GM23338 (cell line): ENCODE measurements around the gene ENTREP3.

Experiments
- CREB1 ChIP-seq: fragments of 250-450 bp; sonication (Bioruptor Pico); IDR thresholded peaks from 2 replicates; pipeline ENCODE4 v1.5.0; 2020; ENCODE audit warnings: low read depth, mild to moderate bottlenecking, moderate library complexity
- EZH2 ChIP-seq: fragments of 200-600 bp; sonication (generic); IDR thresholded peaks from one replicate; pipeline ENCODE4 v1.8.0; 2017; ENCODE audit warnings: antibody characterized with exemption, mild to moderate bottlenecking, low read depth; ENCODE audit not compliant: unreplicated experiment
- EZH2phosphoT487 ChIP-seq: fragments of 200-600 bp; sonication (generic); IDR thresholded peaks from one replicate; pipeline ENCODE4 v1.8.1; 2018; ENCODE audit warnings: antibody characterized with exemption; ENCODE audit not compliant: unreplicated experiment
- JUNB ChIP-seq: IDR thresholded peaks from one replicate; pipeline ENCODE4 v1.6.1; 2016; ENCODE audit warnings: antibody characterized with exemption; ENCODE audit not compliant: unreplicated experiment
- POLR2AphosphoS5 ChIP-seq: IDR thresholded peaks from 2 replicates; pipeline ENCODE4 v1.6.1; 2016; ENCODE audit warnings: antibody characterized with exemption, low read depth
- ZNF331 ChIP-seq: fragments of 250-450 bp; sonication (Bioruptor Pico); IDR thresholded peaks from 2 replicates; pipeline ENCODE4 v1.5.0; 2020; ENCODE audit warnings: low read depth, mild to moderate bottlenecking, moderate library complexity
- TF ChIP-seq, protein P1 (sequence below), 2 experiments: fragments of 200-600 bp in 1 of 2; sonication (generic) in 1 of 2; conservative IDR thresholded peaks; 2 replicates each; pipeline versions ENCODE4 v1.5.1 to v1.6.1; 2016 to 2017; ENCODE audit warnings: antibody characterized with exemption in 2 of 2, low read depth in 2 of 2, mild to moderate bottlenecking in 2 of 2, moderate library complexity in 1 of 2
- TF ChIP-seq, protein P2 (sequence below): IDR thresholded peaks from one replicate; pipeline ENCODE4 v1.6.1; 2018; ENCODE audit warnings: antibody characterized with exemption; ENCODE audit not compliant: unreplicated experiment
- TF ChIP-seq, protein P3 (sequence below): IDR thresholded peaks from 2 replicates; pipeline ENCODE4 v1.6.1; 2016; ENCODE audit warnings: antibody characterized with exemption

DNA sequence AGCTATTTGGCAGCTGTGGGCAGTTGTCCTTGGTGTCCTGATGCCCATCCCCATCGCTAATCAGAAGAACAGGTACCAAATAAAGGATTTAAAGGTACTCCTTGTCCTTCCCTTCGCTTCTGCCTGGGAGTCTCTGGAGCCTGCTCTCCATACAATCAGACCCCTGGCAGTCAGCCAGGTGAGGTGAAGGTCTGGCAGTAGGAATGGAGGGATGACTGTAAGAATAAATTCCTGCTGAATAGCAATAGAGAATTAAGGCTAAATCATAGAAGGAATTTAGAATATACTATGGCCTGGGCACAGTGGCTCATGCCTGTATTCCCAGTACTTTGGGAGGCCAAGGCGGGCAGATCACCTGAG is 56.8 kb downstream of the ENTREP3 start:
- TF ChIP-seq EZH2 (no peak), ZNF331 (CRISPR knock-in tag) (no peak), JUNB (no peak), POLR2AphosphoS5 (no peak), CREB1 (CRISPR knock-in tag) (no peak), EZH2phosphoT487 (no peak)
- TF ChIP-seq, protein P1, sequence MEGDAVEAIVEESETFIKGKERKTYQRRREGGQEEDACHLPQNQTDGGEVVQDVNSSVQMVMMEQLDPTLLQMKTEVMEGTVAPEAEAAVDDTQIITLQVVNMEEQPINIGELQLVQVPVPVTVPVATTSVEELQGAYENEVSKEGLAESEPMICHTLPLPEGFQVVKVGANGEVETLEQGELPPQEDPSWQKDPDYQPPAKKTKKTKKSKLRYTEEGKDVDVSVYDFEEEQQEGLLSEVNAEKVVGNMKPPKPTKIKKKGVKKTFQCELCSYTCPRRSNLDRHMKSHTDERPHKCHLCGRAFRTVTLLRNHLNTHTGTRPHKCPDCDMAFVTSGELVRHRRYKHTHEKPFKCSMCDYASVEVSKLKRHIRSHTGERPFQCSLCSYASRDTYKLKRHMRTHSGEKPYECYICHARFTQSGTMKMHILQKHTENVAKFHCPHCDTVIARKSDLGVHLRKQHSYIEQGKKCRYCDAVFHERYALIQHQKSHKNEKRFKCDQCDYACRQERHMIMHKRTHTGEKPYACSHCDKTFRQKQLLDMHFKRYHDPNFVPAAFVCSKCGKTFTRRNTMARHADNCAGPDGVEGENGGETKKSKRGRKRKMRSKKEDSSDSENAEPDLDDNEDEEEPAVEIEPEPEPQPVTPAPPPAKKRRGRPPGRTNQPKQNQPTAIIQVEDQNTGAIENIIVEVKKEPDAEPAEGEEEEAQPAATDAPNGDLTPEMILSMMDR (conservative IDR thresholded peaks at IDR 0.05; ENCODE audit: low read depth in 2 of 2), result no peak
- TF ChIP-seq, protein P2, sequence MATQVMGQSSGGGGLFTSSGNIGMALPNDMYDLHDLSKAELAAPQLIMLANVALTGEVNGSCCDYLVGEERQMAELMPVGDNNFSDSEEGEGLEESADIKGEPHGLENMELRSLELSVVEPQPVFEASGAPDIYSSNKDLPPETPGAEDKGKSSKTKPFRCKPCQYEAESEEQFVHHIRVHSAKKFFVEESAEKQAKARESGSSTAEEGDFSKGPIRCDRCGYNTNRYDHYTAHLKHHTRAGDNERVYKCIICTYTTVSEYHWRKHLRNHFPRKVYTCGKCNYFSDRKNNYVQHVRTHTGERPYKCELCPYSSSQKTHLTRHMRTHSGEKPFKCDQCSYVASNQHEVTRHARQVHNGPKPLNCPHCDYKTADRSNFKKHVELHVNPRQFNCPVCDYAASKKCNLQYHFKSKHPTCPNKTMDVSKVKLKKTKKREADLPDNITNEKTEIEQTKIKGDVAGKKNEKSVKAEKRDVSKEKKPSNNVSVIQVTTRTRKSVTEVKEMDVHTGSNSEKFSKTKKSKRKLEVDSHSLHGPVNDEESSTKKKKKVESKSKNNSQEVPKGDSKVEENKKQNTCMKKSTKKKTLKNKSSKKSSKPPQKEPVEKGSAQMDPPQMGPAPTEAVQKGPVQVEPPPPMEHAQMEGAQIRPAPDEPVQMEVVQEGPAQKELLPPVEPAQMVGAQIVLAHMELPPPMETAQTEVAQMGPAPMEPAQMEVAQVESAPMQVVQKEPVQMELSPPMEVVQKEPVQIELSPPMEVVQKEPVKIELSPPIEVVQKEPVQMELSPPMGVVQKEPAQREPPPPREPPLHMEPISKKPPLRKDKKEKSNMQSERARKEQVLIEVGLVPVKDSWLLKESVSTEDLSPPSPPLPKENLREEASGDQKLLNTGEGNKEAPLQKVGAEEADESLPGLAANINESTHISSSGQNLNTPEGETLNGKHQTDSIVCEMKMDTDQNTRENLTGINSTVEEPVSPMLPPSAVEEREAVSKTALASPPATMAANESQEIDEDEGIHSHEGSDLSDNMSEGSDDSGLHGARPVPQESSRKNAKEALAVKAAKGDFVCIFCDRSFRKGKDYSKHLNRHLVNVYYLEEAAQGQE, result no peak
- TF ChIP-seq, protein P3, sequence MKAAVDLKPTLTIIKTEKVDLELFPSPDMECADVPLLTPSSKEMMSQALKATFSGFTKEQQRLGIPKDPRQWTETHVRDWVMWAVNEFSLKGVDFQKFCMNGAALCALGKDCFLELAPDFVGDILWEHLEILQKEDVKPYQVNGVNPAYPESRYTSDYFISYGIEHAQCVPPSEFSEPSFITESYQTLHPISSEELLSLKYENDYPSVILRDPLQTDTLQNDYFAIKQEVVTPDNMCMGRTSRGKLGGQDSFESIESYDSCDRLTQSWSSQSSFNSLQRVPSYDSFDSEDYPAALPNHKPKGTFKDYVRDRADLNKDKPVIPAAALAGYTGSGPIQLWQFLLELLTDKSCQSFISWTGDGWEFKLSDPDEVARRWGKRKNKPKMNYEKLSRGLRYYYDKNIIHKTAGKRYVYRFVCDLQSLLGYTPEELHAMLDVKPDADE, result no peak
